Measurements from ENCODE around the gene CANT1. TPM values are rescaled to one million over a fixed set of nuclear protein-coding genes. Genes with fewer than 3 reads are reported as not detected.

Gene CANT1
- total and polyA plus RNA-seq, 2 of the 13 experiments (the other 11 are each of a cell fraction or from before 2014, with no cell fraction given): 34.1 to 42.1 TPM

GRCh38 chr17:79045842-79046196 is 36.3 kb upstream of the CANT1 start (continued):
- TF ChIP-seq ZUFSP (CRISPR knock-in tag; IDR thresholded peaks at IDR 0.05; ENCODE audit: borderline replicate concordance) (no peak), HOXA3 (CRISPR knock-in tag; IDR thresholded peaks at IDR 0.05) (0 out of 2 replicates have a peak, but pooled peaks have one; percentile 27), ZNF773 (CRISPR knock-in tag; IDR thresholded peaks at IDR 0.05; ENCODE audit: borderline replicate concordance) (no peak), AHR (CRISPR knock-in tag; IDR thresholded peaks at IDR 0.05) (no peak), ZNF567 (CRISPR knock-in tag; IDR thresholded peaks at IDR 0.05; ENCODE audit: borderline replicate concordance) (no peak), EP300 (IDR thresholded peaks at IDR 0.05; ENCODE audit: low read depth in 2 of 2, low read length in 2 of 2) (no peak), EP300 (CRISPR knock-in tag; IDR thresholded peaks at IDR 0.05; ENCODE audit: borderline replicate concordance) (no peak), ZBTB33 (CRISPR knock-in tag; IDR thresholded peaks at IDR 0.05) (peak; percentile 45; the same call in 1 of the 2 replicates), ATF7-NPFF (CRISPR knock-in tag; IDR thresholded peaks at IDR 0.05; ENCODE audit: low read depth) (0 out of 2 replicates have a peak, but pooled peaks have one; percentile 4), ZNF354B (CRISPR knock-in tag; IDR thresholded peaks at IDR 0.05) (no peak), HMGXB4 (CRISPR knock-in tag; IDR thresholded peaks at IDR 0.05; ENCODE audit: borderline replicate concordance in 1 of 2, low read depth in 1 of 2) (peak in 1 of 2 experiments; percentile 79; a peak in 2 of 4 replicates), SMC3 (IDR thresholded peaks at IDR 0.05; ENCODE audit: low read length) (peak; percentile 50; the same call in 1 of the 2 replicates), FOXA3 (CRISPR knock-in tag; IDR thresholded peaks at IDR 0.05) (0 out of 2 replicates have a peak, but pooled peaks have one; percentile 23), FLYWCH1 (CRISPR knock-in tag; IDR thresholded peaks at IDR 0.05) (no peak), ZNF552 (CRISPR knock-in tag; IDR thresholded peaks at IDR 0.05; ENCODE audit: borderline replicate concordance) (no peak), REXO4 (CRISPR knock-in tag; IDR thresholded peaks at IDR 0.05; ENCODE audit: borderline replicate concordance) (no peak), SALL1 (CRISPR knock-in tag; IDR thresholded peaks at IDR 0.05) (peak; percentile 48; the same call in 1 of the 2 replicates), CEBPG (CRISPR knock-in tag; IDR thresholded peaks at IDR 0.05) (no peak), ERF (CRISPR knock-in tag; IDR thresholded peaks at IDR 0.05) (peak; percentile 71), FIP1L1 (IDR thresholded peaks at IDR 0.05; ENCODE audit: borderline replicate concordance, insufficient read depth, low read depth, low read length) (no peak), IKZF5 (CRISPR knock-in tag; IDR thresholded peaks at IDR 0.05) (peak; percentile 51; the same call in 1 of the 2 replicates), XRCC5 (optimal IDR thresholded peaks at IDR 0.05; ENCODE audit: low read length) (peak; percentile 94), EHMT2 (IDR thresholded peaks at IDR 0.05; ENCODE audit: borderline replicate concordance, low read depth, low read length) (no peak), KDM4B (CRISPR knock-in tag; IDR thresholded peaks at IDR 0.05) (peak; percentile 72; the same call in 1 of the 2 replicates), MIER2 (CRISPR knock-in tag; IDR thresholded peaks at IDR 0.05) (peak; percentile 39; the same call in 1 of the 2 replicates), GATA4 (IDR thresholded peaks at IDR 0.05; ENCODE audit: borderline replicate concordance, low read depth) (no peak)
